Transverse colon (tissue), 4 donors: ENCODE measurements around the gene AGAP5. TPM values are rescaled to one million over a fixed set of nuclear protein-coding genes. Genes with fewer than 3 reads are reported as not detected.

Experiments used
- DNase-seq: peaks from one replicate; pipeline ENCODE4 v3.0.0-alpha.2; 2019
- H3K27ac ChIP-seq, 4 donors: fragments of 200-600 bp; sonication (generic); 2 replicates each; pipeline ENCODE4 v1.5.1; 2016 to 2018; ENCODE audit warnings: inconsistent platforms in 4 of 4
- H3K27me3 ChIP-seq: fragments of 200-600 bp; sonication (generic); 2 replicates; pipeline ENCODE4 v1.5.1; 2017; ENCODE audit warnings: inconsistent platforms
- H3K36me3 ChIP-seq, 4 donors: fragments of 200-600 bp; sonication (generic); 2 replicates each; pipeline ENCODE4 v1.5.1; 2017 to 2019; ENCODE audit warnings: inconsistent platforms in 4 of 4
- H3K4me1 ChIP-seq, 4 donors: fragments of 200-600 bp; sonication (generic); 2 replicates each; pipeline ENCODE4 v1.5.1; 2017 to 2020; ENCODE audit warnings: inconsistent platforms in 4 of 4
- H3K4me3 ChIP-seq, 4 donors: fragments of 200-600 bp; sonication (generic); 1 replicate in 1 of 4; 2 replicates in 3 of 4; pipeline versions ENCODE4 v1.5.1 to v1.6.1; 2017 to 2019; ENCODE audit warnings: inconsistent platforms in 4 of 4
- H3K9me3 ChIP-seq, 2 donors: fragments of 200-600 bp; sonication (generic); 2 replicates each; pipeline ENCODE4 v1.5.1; 2017 to 2019; ENCODE audit warnings: inconsistent platforms in 2 of 2
- EP300 ChIP-seq: sonication (generic); formaldehyde crosslinking; IDR thresholded peaks from one replicate; pipeline ENCODE4 v1.6.1; 2017; ENCODE audit warnings: antibody characterized with exemption, low read depth
- POLR2A ChIP-seq: fragments of 450-650 bp; IDR thresholded peaks from one replicate; pipeline ENCODE4 v1.6.1; 2016; ENCODE audit warnings: antibody characterized with exemption, mild to moderate bottlenecking, moderate library complexity
- POLR2AphosphoS5 ChIP-seq, 3 donors: sonication (generic); formaldehyde crosslinking; IDR thresholded peaks; one replicate each; pipeline ENCODE4 v1.6.1; 2016; ENCODE audit warnings: antibody characterized with exemption in 3 of 3
- WGBS, 2 donors: methylation state at CpG; one replicate each; pipeline ENCODE4 v1.1.5; 2018; ENCODE audit warnings: low coverage in 1 of 2; 5-methylcytosine and 5-hydroxymethylcytosine counted together
- in situ Hi-C, 4 donors: fragments of 200-750 bp; cut with MboI; loops; one replicate each; pipeline versions ENCODE4 v1.15.0 to v1.15.1; 2017; ENCODE audit warnings: low sequenced_read_pairs in 3 of 4, low pct_ligation_motif_present in 1 of 4, low pct_unique_long_range_greater_than_20kb in 1 of 4
- intact Hi-C: fragments of 100-400 bp; cut with DNase I; formaldehyde crosslinking; loops from one replicate; pipeline ENCODE4 v1.15.1; 2023; ENCODE audit warnings: low total_unique reads
- total RNA-seq, 4 donors: library from RNA; depleted of rRNA; stranded (reverse); fragments of >200 nt; gene quantifications; one replicate each; pipeline ENCODE4 v1.1.0, GENCODE V29; 2016
- TF ChIP-seq, protein P1 (sequence below), 5 experiments: fragments of 200-600 bp in 3 of 5; fragments of 450-650 bp in 2 of 5; sonication (generic) in 3 of 5; IDR thresholded peaks; 1 replicate in 2 of 5; 2 replicates in 3 of 5; pipeline ENCODE4 v1.5.1; 2016 to 2017; ENCODE audit warnings: antibody characterized with exemption in 5 of 5, inconsistent platforms in 3 of 5, mild to moderate bottlenecking in 2 of 5, moderate library complexity in 1 of 5

Gene AGAP5
- total RNA-seq, 4 donors from 2014 or later = 8.0 to 12.7 (median 8.6) TPM; not detected in 1

GRCh38 chr10:73647875-73648651 is 49.8 kb downstream of the AGAP5 start:
- Histone ChIP-seq H3K27ac (peak overlapping the region; percentile 21 to 47 (median 38)), H3K4me1 (peaks cover 0 to 32% (median 16%) of the 10 kb centered on the region in 4 donors), H3K27me3 (no peaks in the 10 kb centered on the region), H3K4me3 (peak overlapping the region; percentile 45 to 78 (median 62)), H3K36me3 (no peaks in the 10 kb centered on the region), H3K9me3 (no peaks in the 10 kb centered on the region)
- DNase-seq = no peak
- TF ChIP-seq POLR2A = no peak
- TF ChIP-seq, protein P1, sequence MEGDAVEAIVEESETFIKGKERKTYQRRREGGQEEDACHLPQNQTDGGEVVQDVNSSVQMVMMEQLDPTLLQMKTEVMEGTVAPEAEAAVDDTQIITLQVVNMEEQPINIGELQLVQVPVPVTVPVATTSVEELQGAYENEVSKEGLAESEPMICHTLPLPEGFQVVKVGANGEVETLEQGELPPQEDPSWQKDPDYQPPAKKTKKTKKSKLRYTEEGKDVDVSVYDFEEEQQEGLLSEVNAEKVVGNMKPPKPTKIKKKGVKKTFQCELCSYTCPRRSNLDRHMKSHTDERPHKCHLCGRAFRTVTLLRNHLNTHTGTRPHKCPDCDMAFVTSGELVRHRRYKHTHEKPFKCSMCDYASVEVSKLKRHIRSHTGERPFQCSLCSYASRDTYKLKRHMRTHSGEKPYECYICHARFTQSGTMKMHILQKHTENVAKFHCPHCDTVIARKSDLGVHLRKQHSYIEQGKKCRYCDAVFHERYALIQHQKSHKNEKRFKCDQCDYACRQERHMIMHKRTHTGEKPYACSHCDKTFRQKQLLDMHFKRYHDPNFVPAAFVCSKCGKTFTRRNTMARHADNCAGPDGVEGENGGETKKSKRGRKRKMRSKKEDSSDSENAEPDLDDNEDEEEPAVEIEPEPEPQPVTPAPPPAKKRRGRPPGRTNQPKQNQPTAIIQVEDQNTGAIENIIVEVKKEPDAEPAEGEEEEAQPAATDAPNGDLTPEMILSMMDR (IDR thresholded peaks at IDR 0.05) = no peak
- no peak for TF ChIP-seq POLR2AphosphoS5 (IDR thresholded peaks at IDR 0.05)
- no peak for TF ChIP-seq EP300
- intact Hi-C loops (no loop called here), in situ Hi-C loops (loop anchor here in 1 of 4 donors (25.0 kb wide), 1 partner anchor 386 kb away; the partner anchor contains the start of gene MRPS16)
- whole genome bisulfite sequencing, 2 donors = 33% methylated on average over 25 of the region's 35 CpGs; no CpG with 5 or more reads in 1 of the 2 donors

DNA sequence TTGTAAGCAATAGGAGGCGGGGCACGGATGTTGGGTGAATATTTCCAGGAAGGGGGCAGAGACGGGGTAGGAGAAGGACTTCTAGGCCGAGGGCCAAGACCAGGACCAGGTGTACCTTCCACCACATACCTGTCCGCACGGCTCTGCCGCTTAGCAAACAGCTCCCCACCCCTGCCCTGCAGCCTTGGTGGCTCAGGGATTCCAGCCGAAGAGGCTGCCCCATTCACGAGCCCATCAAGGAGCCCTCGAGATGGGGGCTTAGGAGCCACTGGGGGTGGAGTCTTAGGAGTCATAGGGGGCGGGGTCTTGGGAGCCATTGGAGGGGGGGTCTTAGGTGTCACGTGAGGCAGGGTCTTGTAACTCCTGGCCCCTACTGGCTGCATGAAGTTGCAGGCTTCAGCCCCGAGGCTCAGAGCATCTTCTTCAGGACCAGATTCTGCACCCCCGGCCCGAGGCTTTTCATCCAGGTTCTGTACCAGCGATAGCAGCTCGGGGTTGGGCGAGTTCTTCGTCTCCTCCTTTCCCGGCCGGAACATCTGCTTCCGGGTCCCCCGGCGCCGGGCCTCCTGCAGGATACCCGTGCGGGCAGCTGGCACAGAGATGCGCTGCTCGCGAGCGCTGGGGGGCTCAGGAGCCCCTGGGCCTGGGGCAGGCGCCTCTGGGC is 50.6 kb downstream of the AGAP5 start:
- no peaks in the 10 kb centered on the region for H3K9me3 ChIP-seq
- H3K27ac ChIP-seq = peak overlapping the region; percentile 21 to 47 (median 38)
- intact Hi-C loops = no loop called here
- peaks cover 0 to 32% (median 16%) of the 10 kb centered on the region in 4 donors for H3K4me1 ChIP-seq
- no peaks in the 10 kb centered on the region for H3K27me3 ChIP-seq
- TF ChIP-seq POLR2A = no peak
- TF ChIP-seq, protein P1 (IDR thresholded peaks at IDR 0.05) = peak in 1 of 5 experiments; percentile 12
- H3K4me3 ChIP-seq = peak overlapping the region; percentile 45 to 78 (median 62)
- no peaks in the 10 kb centered on the region for H3K36me3 ChIP-seq
- DNase-seq = peak; percentile 50
- WGBS, 2 donors = 18 to 80% methylated on average over 1 to 31 of the region's 32 CpGs
- in situ Hi-C loops = loop anchor here in 1 of 4 donors (25.0 kb wide), 1 partner anchor 385 kb away; the partner anchor contains the start of gene MRPS16

GRCh38 chr10:73646598-73647041 is 51.3 kb downstream of the AGAP5 start:
- H3K9me3 ChIP-seq = no peaks in the 10 kb centered on the region
- in situ Hi-C loops (loop anchor here in 1 of 4 donors (25.0 kb wide), 1 partner anchor 384 kb away; the partner anchor contains the start of gene MRPS16), intact Hi-C loops (no loop called here)
- H3K27ac ChIP-seq = no peak overlapping the region
- 97 to 100% methylated on average over 1 to 9 of the region's 9 CpGs for WGBS, 2 donors
- H3K36me3 ChIP-seq = no peaks in the 10 kb centered on the region
- TF ChIP-seq, protein P1 (IDR thresholded peaks at IDR 0.05) = no peak
- no peak for TF ChIP-seq EP300
- TF ChIP-seq POLR2AphosphoS5 (IDR thresholded peaks at IDR 0.05) = no peak
- TF ChIP-seq POLR2A = no peak
- no peak overlapping the region for H3K4me3 ChIP-seq
- H3K27me3 ChIP-seq = no peaks in the 10 kb centered on the region
- peaks cover 0 to 32% (median 16%) of the 10 kb centered on the region in 4 donors for H3K4me1 ChIP-seq
- no peak for DNase-seq

- H3K4me3 ChIP-seq = no peak overlapping the region
- no peak overlapping the region for H3K27ac ChIP-seq
- H3K36me3 ChIP-seq = no peaks in the 10 kb centered on the region
- TF ChIP-seq, protein P1 (IDR thresholded peaks at IDR 0.05) = no peak
- TF ChIP-seq EP300 (no peak), POLR2A (no peak), POLR2AphosphoS5 (IDR thresholded peaks at IDR 0.05) (no peak)
- no peaks in the 10 kb centered on the region for H3K27me3 ChIP-seq
- WGBS, 2 donors = 59 to 74% methylated on average over 3 of the region's 3 CpGs
- intact Hi-C loops (no loop called here), in situ Hi-C loops (loop anchor here in 1 of 4 donors (25.0 kb wide), 1 partner anchor 383 kb away; the partner anchor contains the start of gene MRPS16)
- no peak for DNase-seq
- peaks cover 0 to 32% (median 16%) of the 10 kb centered on the region in 4 donors for H3K4me1 ChIP-seq
- no peaks in the 10 kb centered on the region for H3K9me3 ChIP-seq
Measured at GRCh38 chr10:73645251-73645650, 52.7 kb downstream of the AGAP5 start.
